AG10803 (cell line): Measurements from ENCODE around the gene TTC28.
A peak's percentile ranks its signal among the peaks of the same experiment; 100 is the strongest.

Experiments used
- DNase-seq: peaks from one replicate; pipeline ENCODE4 v3.0.0; 2010; ENCODE audit warnings: low read depth
- H3K4me3 ChIP-seq: 2 replicates; pipeline ENCODE4 v1.5.1; 2011; ENCODE audit warnings: mild to moderate bottlenecking, low read length, control low read depth
- CTCF ChIP-seq: conservative IDR thresholded peaks from 2 replicates; pipeline ENCODE4 v1.5.1; 2011; ENCODE audit warnings: mild to moderate bottlenecking, low read length, control low read depth, inconsistent platforms

TTC28 gene

GRCh38 chr22:28608546-28608945, 71.1 kb downstream of the TTC28 start:
- H3K4me3 ChIP-seq: no peak overlapping the region
- DNase-seq: no peak
- TF ChIP-seq CTCF: no peak

GRCh38 chr22:28607795-28608194, 71.8 kb downstream of the TTC28 start:
- no peak for DNase-seq

GRCh38 chr22:28604966-28605761, 74.5 kb downstream of the TTC28 start:
- peak; percentile 12 for DNase-seq
- no peak for TF ChIP-seq CTCF
- no peak overlapping the region for H3K4me3 ChIP-seq

More at GRCh38 chr22:28607795-28608194, 71.8 kb downstream of the TTC28 start:
- no peak for TF ChIP-seq CTCF
- H3K4me3 ChIP-seq: no peak overlapping the region

GRCh38 chr22:28601915-28602314, 77.7 kb downstream of the TTC28 start:
- H3K4me3 ChIP-seq: no peak overlapping the region
- no peak for DNase-seq
- TF ChIP-seq CTCF: no peak

- no peak overlapping the region for H3K4me3 ChIP-seq
- peak; percentile 54 for TF ChIP-seq CTCF
- DNase-seq: peak; percentile 67
These were observed 79.0 kb downstream of the TTC28 start for GRCh38 chr22:28600546-28601143.

GRCh38 chr22:28599693-28600092, 79.9 kb downstream of the TTC28 start:
- TF ChIP-seq CTCF: no peak
- no peak for DNase-seq
- no peak overlapping the region for H3K4me3 ChIP-seq

- no peak for TF ChIP-seq CTCF
- DNase-seq: no peak
- no peak overlapping the region for H3K4me3 ChIP-seq
These were observed 82.0 kb downstream of the TTC28 start for GRCh38 chr22:28597665-28598064.
